ENCODE data around the gene PNRC2. TPM values are rescaled to one million over a fixed set of nuclear protein-coding genes. Genes with fewer than 3 reads are reported as not detected.

The PNRC2 gene
- polyA plus RNA-seq, 1 donor (not counting 4 experiments of a cell fraction or from before 2014, with no cell fraction given), result 87.1 TPM

DNA sequence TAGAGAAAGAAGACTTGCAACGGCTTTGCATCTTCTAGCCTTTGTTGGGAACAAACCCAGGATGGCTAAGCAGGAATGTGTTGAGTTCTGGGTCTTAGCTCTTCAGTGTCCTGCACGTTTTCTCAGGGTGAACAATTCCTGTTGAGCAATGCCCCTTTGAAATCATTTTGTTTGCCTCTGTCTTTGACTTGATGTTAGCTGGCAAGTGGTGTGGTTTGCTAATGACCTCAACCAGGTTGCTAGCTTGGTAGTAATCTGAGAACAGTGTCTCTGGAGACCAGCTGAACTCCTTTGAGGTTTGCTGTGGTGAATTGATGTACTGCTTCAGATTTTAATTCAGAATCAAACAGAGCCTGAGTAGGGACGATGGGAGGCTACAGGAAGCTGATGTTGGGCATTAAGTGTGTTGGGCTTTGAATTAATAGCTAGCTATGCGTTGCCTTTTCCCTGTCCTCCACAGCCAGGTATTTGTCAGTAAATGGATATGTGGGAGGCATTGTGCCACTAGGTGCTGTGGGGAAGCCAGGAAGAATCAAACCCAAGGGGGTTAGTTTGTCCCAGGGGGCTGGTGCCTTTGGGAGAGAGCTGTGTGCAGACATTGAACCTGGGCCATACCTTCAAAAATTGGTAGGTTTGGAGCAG, 43.8 kb downstream of the PNRC2 start:
- H3K27me3 ChIP-seq (ENCODE audit: control insufficient read depth, extremely low read depth, insufficient read depth, low read length), result no peaks in the 10 kb centered on the region
- no peaks in the 10 kb centered on the region for H4K20me1 ChIP-seq (ENCODE audit: control insufficient read depth, extremely low read depth, insufficient read depth, low read length)
- TF ChIP-seq, protein P1, sequence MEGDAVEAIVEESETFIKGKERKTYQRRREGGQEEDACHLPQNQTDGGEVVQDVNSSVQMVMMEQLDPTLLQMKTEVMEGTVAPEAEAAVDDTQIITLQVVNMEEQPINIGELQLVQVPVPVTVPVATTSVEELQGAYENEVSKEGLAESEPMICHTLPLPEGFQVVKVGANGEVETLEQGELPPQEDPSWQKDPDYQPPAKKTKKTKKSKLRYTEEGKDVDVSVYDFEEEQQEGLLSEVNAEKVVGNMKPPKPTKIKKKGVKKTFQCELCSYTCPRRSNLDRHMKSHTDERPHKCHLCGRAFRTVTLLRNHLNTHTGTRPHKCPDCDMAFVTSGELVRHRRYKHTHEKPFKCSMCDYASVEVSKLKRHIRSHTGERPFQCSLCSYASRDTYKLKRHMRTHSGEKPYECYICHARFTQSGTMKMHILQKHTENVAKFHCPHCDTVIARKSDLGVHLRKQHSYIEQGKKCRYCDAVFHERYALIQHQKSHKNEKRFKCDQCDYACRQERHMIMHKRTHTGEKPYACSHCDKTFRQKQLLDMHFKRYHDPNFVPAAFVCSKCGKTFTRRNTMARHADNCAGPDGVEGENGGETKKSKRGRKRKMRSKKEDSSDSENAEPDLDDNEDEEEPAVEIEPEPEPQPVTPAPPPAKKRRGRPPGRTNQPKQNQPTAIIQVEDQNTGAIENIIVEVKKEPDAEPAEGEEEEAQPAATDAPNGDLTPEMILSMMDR (optimal IDR thresholded peaks at IDR 0.05 in 1 of 3, IDR thresholded peaks at IDR 0.05 in 1 of 3, conservative IDR thresholded peaks at IDR 0.05 in 1 of 3; ENCODE audit: extremely low read depth in 1 of 3, insufficient read depth in 2 of 3, low read length in 3 of 3), result no peak
- no peak for TF ChIP-seq EZH2 (IDR thresholded peaks at IDR 0.05; ENCODE audit: low read length)
- no peaks in the 10 kb centered on the region for H3K4me1 ChIP-seq (ENCODE audit: control insufficient read depth, extremely low read depth, insufficient read depth, low read length)
- no peaks in the 10 kb centered on the region for H3K36me3 ChIP-seq (ENCODE audit: control insufficient read depth in 2 of 2, extremely low read depth in 1 of 2, insufficient read depth in 2 of 2, low read length in 2 of 2)
- DNase-seq (ENCODE audit: low read depth, low spot score) (no peak), FAIRE-seq (no peak)
- H3K4me2 ChIP-seq (ENCODE audit: control insufficient read depth, extremely low read depth, insufficient read depth, low read depth, low read length), result no peak overlapping the region
- H3K4me3 ChIP-seq (ENCODE audit: control insufficient read depth in 2 of 3, extremely low read depth in 1 of 3, insufficient read depth in 2 of 3, low read depth in 1 of 3, low read length in 3 of 3), result no peak overlapping the region
- H2AFZ ChIP-seq (ENCODE audit: control insufficient read depth, low read length), result no peak overlapping the region
- H3K9ac ChIP-seq (ENCODE audit: control insufficient read depth, extremely low read depth, insufficient read depth, low read length), result no peak overlapping the region
- H3K27ac ChIP-seq (ENCODE audit: control insufficient read depth, insufficient read depth, low read length), result no peak overlapping the region
- no peaks in the 10 kb centered on the region for H3K79me2 ChIP-seq (ENCODE audit: control insufficient read depth, insufficient read depth, low read length)
- H3K9me1 ChIP-seq (ENCODE audit: control insufficient read depth, extremely low read depth, insufficient read depth, low read length), result no peaks in the 10 kb centered on the region
- no peaks in the 10 kb centered on the region for H3K9me3 ChIP-seq (ENCODE audit: control insufficient read depth, low read depth, low read length)
- dilution Hi-C loops (cut with MboI; ENCODE audit: extremely low pct_ligation_motif_present, low sequenced_read_pairs), result no loop called here

DNA sequence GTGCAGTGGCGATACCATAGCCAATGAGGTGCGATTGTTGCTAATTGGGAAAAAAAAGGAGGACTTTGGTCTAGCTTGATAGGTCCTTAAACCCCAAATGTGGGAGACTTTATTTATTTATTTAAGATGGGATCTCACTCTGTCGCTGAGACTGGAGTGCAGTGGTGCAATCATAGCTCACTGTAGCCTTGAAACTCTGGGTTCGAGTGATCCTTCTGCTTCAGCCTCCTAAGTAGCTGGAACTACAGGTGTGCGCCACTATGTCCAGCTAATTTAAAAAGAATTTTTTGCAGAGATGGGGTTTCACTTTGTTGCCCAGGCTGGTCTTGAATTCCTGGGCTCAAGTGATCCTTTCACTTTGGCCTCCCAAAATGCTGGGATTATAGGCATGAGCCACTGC, 44.5 kb downstream of the PNRC2 start:
- no peak for TF ChIP-seq EZH2 (IDR thresholded peaks at IDR 0.05; ENCODE audit: low read length)
- TF ChIP-seq, protein P1 (optimal IDR thresholded peaks at IDR 0.05 in 1 of 3, IDR thresholded peaks at IDR 0.05 in 1 of 3, conservative IDR thresholded peaks at IDR 0.05 in 1 of 3; ENCODE audit: extremely low read depth in 1 of 3, insufficient read depth in 2 of 3, low read length in 3 of 3), result no peak
- Histone ChIP-seq H3K9me1 (ENCODE audit: control insufficient read depth, extremely low read depth, insufficient read depth, low read length) (no peaks in the 10 kb centered on the region), H3K4me2 (ENCODE audit: control insufficient read depth, extremely low read depth, insufficient read depth, low read depth, low read length) (no peak overlapping the region), H3K9ac (ENCODE audit: control insufficient read depth, extremely low read depth, insufficient read depth, low read length) (no peak overlapping the region), H2AFZ (ENCODE audit: control insufficient read depth, low read length) (no peak overlapping the region), H3K79me2 (ENCODE audit: control insufficient read depth, insufficient read depth, low read length) (no peaks in the 10 kb centered on the region), H3K36me3 (ENCODE audit: control insufficient read depth in 2 of 2, extremely low read depth in 1 of 2, insufficient read depth in 2 of 2, low read length in 2 of 2) (no peaks in the 10 kb centered on the region), H3K9me3 (ENCODE audit: control insufficient read depth, low read depth, low read length) (no peaks in the 10 kb centered on the region), H3K27me3 (ENCODE audit: control insufficient read depth, extremely low read depth, insufficient read depth, low read length) (no peaks in the 10 kb centered on the region), H3K4me3 (ENCODE audit: control insufficient read depth in 2 of 3, extremely low read depth in 1 of 3, insufficient read depth in 2 of 3, low read depth in 1 of 3, low read length in 3 of 3) (no peak overlapping the region), H3K27ac (ENCODE audit: control insufficient read depth, insufficient read depth, low read length) (no peak overlapping the region), H4K20me1 (ENCODE audit: control insufficient read depth, extremely low read depth, insufficient read depth, low read length) (no peaks in the 10 kb centered on the region), H3K4me1 (ENCODE audit: control insufficient read depth, extremely low read depth, insufficient read depth, low read length) (peaks cover under 1% of the 10 kb centered on the region)
- dilution Hi-C loops (cut with MboI; ENCODE audit: extremely low pct_ligation_motif_present, low sequenced_read_pairs), result no loop called here
- no peak for DNase-seq (ENCODE audit: low read depth, low spot score)
- FAIRE-seq, result no peak

Data from keratinocyte (primary cell).